HEK293 (cell line): ENCODE data around the gene WWC1.

Source experiments
- CTCF ChIP-seq: fragments of 450-650 bp; formaldehyde crosslinking; IDR thresholded peaks from 2 replicates; pipeline ENCODE4 v1.5.1; 2016; ENCODE audit warnings: missing biosample characterization, missing genetic modification characterization
- SP2 ChIP-seq: fragments of 450-650 bp; formaldehyde crosslinking; IDR thresholded peaks from 2 replicates; pipeline ENCODE4 v1.5.1; 2016; ENCODE audit warnings: missing biosample characterization, missing genetic modification characterization
- ZNF792 ChIP-seq: fragments of 450-650 bp; formaldehyde crosslinking; IDR thresholded peaks from 2 replicates; pipeline ENCODE4 v1.5.1; 2016; ENCODE audit warnings: missing biosample characterization, missing genetic modification characterization

- TF ChIP-seq CTCF, result no peak
- peak; percentile 25; the same call in 1 of the 2 replicates for TF ChIP-seq SP2 (tag by site-specific recombination)
- TF ChIP-seq ZNF792 (tag by site-specific recombination), result no peak
Observed at GRCh38 chr5:168317521-168318147, 26.2 kb downstream of the WWC1 start.
